Peyer's patch (tissue), 4 donors: ENCODE data around the gene CHID1.

Experiments
- POLR2A ChIP-seq, 2 donors: fragments of 450-650 bp; IDR thresholded peaks; one replicate each; pipeline ENCODE4 v1.5.1; 2017; ENCODE audit warnings: antibody characterized with exemption in 2 of 2, mild to moderate bottlenecking in 2 of 2, moderate library complexity in 2 of 2
- TF ChIP-seq, protein P1 (sequence below), 6 experiments: fragments of 450-650 bp in 4 of 6; fragments of 200-600 bp in 2 of 6; sonication (generic) in 1 of 6; IDR thresholded peaks; one replicate each; pipeline ENCODE4 v1.5.1; 2017 to 2019; ENCODE audit warnings: antibody characterized with exemption in 6 of 6, mild to moderate bottlenecking in 3 of 6, moderate library complexity in 1 of 6

DNA sequence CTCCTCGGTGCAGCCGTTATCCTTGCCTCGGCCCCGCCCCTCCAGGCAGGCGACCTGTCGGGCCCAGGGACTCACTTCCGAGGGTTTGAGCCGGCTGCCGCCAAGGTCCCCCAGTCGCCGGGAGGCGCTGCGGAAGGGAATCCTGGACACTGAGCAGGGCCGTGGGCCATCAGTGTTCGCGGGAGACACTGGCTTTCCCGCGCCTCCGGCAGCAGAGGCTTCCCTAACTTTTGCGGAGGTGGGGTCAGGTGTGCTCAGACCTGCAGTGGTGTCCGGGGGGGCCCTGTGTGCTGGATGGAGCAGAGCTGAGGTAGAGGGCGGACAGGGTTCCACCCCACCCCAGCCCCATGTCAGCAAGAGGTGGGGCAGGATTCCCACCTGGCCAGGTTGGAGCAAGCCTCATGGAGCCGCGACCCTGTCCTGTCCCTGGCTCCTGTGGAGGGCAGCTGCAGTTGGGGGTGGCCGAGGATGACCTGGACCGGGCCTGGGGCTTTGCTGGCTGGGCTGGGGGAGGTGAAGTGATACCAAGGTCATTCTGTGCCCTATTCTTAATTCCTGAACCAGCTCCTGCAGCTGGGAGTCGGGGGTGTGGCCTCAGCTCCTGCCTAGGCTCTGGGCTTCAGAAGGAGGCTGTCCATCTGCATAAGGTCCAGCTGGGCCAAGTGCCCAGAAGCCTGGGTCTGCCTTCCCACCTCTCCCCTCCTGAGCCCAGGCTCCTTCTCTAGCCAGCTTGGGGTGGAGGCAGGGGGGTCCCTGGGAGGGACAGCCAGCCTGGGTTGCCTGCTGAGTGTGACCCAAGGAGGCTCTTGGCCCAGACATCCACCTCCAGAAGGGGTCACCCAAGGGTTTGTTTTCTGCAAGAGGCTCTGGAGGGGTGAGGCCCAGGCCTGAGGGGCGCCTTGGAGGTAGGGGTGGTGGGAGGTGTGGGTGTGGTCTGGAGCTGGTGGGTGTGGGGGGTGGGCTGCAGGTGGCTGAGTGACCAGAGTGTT is 59.5 kb downstream of the CHID1 start:
- TF ChIP-seq, protein P1, sequence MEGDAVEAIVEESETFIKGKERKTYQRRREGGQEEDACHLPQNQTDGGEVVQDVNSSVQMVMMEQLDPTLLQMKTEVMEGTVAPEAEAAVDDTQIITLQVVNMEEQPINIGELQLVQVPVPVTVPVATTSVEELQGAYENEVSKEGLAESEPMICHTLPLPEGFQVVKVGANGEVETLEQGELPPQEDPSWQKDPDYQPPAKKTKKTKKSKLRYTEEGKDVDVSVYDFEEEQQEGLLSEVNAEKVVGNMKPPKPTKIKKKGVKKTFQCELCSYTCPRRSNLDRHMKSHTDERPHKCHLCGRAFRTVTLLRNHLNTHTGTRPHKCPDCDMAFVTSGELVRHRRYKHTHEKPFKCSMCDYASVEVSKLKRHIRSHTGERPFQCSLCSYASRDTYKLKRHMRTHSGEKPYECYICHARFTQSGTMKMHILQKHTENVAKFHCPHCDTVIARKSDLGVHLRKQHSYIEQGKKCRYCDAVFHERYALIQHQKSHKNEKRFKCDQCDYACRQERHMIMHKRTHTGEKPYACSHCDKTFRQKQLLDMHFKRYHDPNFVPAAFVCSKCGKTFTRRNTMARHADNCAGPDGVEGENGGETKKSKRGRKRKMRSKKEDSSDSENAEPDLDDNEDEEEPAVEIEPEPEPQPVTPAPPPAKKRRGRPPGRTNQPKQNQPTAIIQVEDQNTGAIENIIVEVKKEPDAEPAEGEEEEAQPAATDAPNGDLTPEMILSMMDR (IDR thresholded peaks at IDR 0.05), result peak in 1 of 6 experiments; percentile 11
- TF ChIP-seq POLR2A (IDR thresholded peaks at IDR 0.05), result no peak
